Inflammatory macrophage (primary cell): ENCODE results near the gene TMEM245.
"Not testable (repeated sequence)": the region's sequence is repeated elsewhere in the genome, so short reads cannot be mapped to it uniquely, and the experiment has no call there.

Experiments used
- DNase-seq, 2 donors: peaks; one replicate each; pipeline ENCODE4 v3.0.0-alpha.2; 2020 to 2022

Gene TMEM245

DNA sequence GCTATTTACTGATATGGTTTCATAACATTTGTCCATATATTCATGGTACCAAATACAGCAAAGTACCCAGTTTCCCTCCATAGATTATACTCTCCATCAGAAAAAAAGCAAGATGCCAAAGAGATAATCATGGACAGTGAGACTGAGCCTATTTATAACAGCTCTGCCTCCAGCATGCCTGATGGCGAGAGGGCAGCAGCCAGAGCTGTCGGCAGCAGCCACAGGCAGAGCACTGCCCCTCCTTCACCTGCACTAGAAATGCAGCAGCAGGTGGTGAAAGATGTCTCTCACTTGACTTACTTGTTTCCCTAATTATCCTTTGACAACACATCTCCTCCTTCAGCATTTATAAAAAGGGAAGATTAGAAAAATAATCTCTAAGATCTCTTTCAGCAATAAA lies 138.9 kb downstream of the TMEM245 start:
- DNase-seq = no peak

DNA sequence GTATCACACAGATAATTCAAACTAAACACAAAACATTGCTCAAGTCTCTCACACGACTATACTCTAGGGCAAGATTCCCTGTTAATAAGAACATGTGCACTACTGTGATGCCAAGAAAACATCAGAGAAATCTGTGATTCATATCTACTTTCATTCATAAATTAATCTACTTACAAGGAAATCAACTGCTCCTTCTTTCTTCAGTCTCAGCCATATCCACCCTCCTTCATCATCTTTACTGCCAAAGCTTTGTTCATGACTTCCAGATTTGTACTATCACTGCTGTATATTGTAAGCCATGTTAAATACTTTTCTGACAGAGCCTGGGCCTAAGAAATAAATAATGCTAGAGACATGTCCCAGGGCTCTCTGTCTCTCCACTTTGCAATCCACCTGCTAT lies 141.5 kb downstream of the TMEM245 start:
- no peak for DNase-seq

DNA sequence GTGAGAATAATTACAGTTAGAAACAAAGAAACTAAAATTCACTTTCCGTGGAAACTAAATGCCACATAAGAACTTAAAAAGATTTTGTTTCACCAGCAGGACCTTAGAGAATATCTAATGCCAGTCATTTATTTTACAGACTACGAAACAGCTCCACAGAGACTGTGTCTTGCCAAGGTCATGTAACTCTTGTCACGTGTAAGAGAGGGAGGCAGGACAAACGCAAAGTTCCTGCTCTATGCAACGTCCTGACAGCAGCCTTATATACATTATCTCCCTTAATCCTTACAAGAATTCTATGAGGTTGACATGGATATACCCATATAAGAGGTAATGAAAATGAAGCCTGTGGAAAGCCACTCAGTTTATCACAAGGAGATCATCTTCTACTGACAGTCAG lies 145.9 kb downstream of the TMEM245 start:
- no peak for DNase-seq

DNA sequence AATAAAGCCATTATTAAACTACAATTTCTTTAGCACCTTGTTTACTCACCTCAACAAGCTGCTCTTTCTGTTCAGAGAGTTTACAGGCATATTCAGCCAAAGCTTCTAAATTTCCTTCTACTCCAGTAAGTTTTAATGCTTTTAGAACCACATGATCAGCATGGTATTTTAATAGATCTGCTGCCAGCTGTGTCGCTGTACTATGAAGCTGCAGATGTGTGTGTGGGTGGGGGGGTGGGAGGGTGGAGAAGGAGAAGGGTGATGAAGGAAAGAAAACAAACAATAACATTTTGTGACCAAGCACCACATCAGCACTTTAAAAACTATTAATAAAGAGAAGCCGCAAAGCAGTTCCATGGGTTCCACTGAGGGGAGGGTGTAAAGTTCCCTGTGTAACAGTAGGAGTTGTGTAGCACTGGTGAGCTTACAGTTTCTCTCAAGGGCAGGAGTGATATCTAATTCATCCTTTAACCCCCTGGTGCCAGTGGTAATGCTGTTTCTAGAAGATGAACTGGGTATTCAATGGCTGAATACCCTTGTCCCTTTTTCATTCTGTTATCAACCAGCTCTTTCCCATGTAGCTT lies 147.0 kb downstream of the TMEM245 start:
- no peak for DNase-seq

DNA sequence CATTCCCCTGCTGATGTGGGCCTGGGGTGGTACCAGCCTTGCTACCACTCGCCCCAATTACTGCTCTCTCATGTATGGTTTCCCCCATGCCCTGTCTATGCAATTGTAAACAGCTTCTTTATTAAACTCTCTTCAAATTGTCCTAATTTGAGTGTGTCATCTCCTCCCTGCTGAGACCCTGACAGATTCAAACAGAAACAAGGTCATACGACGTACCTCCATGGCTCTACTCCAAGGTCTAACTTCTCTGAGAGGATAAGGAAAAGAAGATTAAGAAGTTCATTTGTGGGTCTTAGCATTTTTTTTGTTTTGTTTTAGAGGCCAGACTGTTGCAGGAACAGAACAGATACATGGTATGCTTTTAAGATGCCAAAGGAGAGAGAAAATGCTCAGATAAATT lies 147.6 kb downstream of the TMEM245 start:
- no peak for DNase-seq

DNA sequence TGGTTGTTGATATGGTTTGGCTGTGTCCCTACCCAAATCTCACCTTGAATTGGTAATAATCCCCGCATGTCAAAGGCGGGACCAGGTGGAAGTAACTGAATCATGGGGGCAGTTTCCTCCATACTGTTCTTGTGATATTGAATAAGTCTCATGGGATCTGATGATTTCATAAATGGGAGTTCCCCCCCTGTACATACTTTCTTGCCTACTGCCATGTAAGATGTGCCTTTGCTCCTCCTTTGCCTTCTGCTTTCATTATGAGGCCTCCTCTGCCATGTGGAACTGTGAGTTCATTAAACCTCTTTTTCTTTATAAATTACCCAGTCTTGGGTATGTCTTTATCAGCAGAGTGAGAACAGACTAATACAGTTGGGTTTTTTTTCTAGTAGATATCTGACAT lies 148.4 kb downstream of the TMEM245 start:
- DNase-seq = not testable (repeated sequence)

DNA sequence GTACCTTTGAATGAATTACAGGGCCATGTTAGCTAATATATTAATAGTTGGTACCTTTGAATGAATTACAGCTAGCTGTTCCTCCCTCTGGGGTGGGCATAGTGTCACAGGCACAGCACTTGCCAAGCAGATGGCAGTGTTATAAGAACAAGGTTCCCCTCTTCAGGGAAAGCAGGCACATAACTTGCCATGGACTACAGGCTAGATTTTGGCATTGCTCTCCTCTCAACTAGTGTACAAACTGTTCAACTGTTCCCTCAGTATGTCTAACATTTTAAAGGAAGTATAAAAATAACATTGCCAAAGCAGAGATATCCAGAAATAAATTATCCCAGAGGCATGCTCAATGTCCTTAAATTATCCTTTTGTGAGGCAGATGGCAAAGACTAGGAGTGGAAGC lies 151.8 kb downstream of the TMEM245 start:
- DNase-seq = no peak
